Endometrial microvascular endothelial cells (primary cell): ENCODE results near the gene CLASP1. TPM values are rescaled to one million over a fixed set of nuclear protein-coding genes. Genes with fewer than 3 reads are reported as not detected.
"Not testable (repeated sequence)": the region's sequence is repeated elsewhere in the genome, so short reads cannot be mapped to it uniquely, and the experiment has no call there.

Source experiments
- in situ Hi-C: cut with HindIII; loops from 2 replicates; pipeline ENCODE4 v1.10.0; 2017; ENCODE audit warnings: low sequenced_read_pairs, low pct_unique_long_range_greater_than_20kb; ENCODE audit errors: inconsistent ontology term
- total RNA-seq: library from RNA; depleted of rRNA; stranded (reverse); fragments of >200 nt; gene quantifications from one replicate; pipeline ENCODE4 v1.2.3, GENCODE V29; 2015; ENCODE audit errors: inconsistent ontology term

CLASP1 gene
- total RNA-seq, 1 donor from 2014 or later, result 51.7 TPM

GRCh38 chr2:121468936-121469335, 180.3 kb downstream of the CLASP1 start:
- in situ Hi-C loops, result no loop called here

GRCh38 chr2:121459291-121459690, 190.0 kb downstream of the CLASP1 start:
- in situ Hi-C loops, result no loop called here

DNA sequence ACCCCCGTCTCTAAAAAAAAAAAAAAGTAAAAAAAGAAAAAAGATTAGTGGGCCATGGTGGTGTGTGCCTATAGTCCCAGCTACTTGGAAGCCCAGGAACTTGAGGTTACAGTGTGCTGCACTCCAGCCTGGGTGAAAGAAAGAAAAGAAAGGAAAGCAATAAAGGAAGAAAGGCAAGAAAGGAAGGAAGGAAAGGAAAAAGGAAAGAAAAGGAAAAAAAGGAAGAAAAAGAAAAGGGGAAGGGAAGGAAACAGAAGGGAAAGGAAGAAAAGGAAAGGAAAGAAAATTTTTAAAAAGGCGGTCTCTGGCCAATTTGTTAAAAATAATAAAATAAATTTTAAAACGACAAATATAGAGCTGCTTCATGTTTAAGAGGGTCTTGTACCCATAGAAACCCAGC, 192.9 kb downstream of the CLASP1 start:
- in situ Hi-C loops, result no loop called here

DNA sequence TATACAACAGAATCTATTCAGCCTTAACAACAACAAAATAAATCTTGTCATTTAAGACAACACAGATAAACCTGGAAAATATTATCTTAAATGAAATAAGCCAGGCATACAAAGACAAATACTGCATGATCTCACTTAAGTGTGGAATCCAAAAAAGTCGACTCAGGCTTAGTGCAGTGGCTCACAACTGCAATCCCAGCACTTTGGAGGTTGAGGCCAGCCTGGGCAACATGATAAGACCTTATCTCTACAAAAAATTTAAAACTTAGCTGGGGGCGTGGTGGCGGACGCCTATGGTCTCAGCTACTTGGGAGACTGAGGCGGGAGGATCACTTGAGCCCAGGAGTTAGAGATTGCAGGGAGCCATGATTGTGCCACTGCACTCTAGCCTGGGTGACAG, 193.8 kb downstream of the CLASP1 start:
- in situ Hi-C loops, result no loop called here

GRCh38 chr2:121454549-121455090, 194.6 kb downstream of the CLASP1 start:
- in situ Hi-C loops, result no loop called here

GRCh38 chr2:121451398-121451797, 197.9 kb downstream of the CLASP1 start:
- in situ Hi-C loops, result no loop called here

DNA sequence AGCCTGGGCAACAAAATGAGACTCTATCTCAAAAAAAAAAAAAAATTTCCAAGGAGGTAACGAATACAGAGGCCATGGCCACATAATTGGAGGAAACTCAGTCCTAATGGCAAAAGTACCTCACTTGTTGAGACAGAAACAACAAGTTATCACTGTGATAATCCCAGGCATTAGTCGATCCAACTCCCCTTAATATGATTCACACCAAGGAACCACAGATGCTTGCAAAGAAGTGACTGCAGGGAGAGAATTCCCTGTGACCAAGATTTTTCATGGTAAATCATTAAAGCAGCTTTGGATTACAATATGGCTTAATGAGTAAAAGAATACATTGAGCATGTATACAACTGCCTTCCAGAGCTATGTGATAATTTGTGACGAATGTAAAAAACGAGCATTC, 199.0 kb downstream of the CLASP1 start:
- in situ Hi-C loops, result no loop called here

DNA sequence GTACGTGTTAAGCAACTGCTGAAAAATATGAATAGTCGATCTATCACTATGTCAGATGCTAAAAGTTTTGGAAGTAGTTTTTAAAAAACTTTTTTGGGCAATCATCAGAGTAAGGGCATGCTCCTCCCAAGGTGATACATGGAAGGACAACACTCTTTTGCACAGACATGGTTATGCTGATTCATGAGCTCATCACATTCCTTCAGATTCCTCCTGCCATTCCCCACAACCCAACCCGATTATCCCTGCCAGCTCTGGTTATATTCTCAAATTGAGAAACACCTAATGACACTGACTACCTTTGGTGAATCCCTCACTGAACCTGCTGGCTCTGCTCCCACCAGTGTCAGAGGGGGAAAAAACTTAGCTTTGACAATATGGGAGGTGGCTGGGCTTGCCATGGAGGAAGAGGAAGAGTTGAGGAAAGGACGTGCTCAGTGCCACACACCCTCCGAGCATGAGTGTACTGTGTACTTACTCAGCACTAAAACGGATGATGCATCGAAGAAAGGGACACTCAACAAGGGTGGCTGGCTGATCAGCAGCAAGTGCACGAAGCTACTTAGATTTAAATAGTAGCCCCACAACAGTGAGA, 202.5 kb downstream of the CLASP1 start:
- in situ Hi-C loops, result no loop called here

GRCh38 chr2:121442889-121443288, 206.4 kb downstream of the CLASP1 start:
- in situ Hi-C loops, result no loop called here

DNA sequence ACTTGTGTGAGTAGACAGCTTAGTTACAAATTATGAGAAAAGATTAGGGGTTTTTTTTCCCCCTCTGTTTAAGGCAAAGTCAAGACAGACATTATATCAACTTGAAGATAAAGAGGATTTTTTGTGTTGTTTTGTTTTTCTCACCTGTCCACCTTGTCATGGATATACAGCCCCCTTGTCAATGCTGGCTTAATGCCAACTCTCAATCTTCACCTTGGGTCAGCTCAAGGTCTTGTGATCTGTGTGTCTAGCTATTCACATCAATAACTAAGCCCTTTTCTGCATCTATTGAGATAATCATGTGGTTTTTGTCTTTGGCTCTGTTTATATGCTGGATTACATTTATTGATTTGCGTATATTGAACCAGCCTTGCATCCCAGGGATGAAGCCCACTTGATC, 211.0 kb downstream of the CLASP1 start:
- in situ Hi-C loops, result not testable (repeated sequence)

DNA sequence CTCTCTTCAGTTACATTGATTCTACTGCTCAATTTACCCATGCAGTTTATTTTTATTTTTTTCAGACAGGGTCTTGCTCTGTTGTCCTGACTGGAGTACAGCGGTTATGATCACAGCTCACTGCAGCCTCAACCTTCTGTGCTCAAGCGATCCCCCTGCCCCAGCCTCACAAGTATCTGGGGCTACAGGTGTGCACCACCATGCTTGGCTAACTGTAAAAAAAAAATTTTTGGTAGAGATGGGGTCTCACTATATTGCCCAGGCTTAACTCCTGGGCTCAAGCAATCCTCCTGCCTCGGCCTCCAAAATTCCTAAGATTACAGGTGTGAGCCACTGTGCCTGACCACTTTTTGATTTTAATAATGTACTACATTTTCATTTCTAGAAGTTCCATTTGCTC, 212.3 kb downstream of the CLASP1 start:
- in situ Hi-C loops, result no loop called here

GRCh38 chr2:121435790-121436189, 213.5 kb downstream of the CLASP1 start:
- in situ Hi-C loops, result no loop called here

- in situ Hi-C loops, result no loop called here
Measured at GRCh38 chr2:121431214-121431613, 218.0 kb downstream of the CLASP1 start.

DNA sequence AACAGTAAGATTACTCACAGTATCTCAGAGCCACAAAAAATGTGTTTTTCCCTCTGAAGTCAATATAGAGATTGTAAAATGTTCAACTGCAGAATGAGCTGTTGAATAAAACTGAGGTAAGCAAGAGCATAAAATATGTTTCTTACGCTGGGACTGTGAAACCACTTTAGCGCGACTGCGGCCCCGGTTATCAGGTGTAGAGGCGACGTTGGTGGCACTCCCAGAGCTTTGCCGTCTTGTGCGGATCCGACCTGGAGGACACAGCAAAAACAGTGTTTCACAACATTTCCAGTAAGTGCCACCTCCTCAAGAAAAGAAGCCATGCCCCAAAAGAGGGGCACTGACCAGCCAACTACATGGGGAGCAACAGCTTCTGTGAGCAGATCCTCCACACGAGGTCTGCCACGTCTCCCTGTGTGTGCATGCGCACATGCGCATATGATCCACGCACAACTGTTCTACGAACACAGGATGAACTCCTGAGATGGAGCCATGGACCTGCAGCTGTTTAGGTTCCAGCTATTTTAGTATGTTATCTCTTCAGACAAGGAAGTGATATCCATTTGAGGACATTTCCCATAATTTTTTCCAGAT, 219.2 kb downstream of the CLASP1 start:
- in situ Hi-C loops, result no loop called here

DNA sequence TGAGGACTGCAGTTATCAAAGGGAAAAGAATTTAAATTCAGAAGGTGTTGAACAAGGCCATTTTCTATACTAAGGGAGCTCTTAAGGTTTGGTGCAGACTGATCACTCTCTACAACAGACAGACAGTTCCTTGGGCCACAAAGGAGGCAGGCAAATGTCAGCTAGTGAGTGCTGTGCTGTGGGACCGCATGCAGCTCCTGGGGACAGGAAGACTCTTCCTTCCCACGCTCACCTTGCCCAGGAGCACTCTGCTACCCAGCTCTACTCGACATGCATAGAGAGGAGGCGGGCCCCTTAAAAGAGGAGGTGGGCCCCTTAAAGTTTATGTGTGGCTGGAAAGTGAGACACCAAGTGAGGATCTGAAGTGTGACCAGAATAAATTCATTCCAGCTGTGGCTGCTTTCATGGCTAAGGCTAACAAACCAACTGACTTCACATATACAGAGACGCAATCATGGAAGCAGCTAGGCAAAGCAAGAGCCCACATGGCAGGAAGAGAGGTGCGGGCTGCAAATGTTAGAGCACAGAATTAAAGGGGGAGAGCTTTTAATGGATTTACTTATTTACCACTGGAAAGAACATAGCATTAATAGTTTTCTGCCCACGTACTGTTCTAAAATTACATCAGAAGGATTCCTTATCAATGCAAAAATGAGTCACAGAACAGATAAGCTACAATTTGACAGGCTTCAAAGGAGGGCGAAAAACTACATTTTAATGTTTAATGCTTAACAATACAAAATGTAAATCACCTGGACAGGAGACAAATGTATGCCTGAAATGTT, 220.0 kb downstream of the CLASP1 start:
- in situ Hi-C loops, result no loop called here

GRCh38 chr2:121427187-121427689, 222.0 kb downstream of the CLASP1 start:
- in situ Hi-C loops, result no loop called here

GRCh38 chr2:121420486-121420885, 228.8 kb downstream of the CLASP1 start:
- in situ Hi-C loops, result no loop called here

DNA sequence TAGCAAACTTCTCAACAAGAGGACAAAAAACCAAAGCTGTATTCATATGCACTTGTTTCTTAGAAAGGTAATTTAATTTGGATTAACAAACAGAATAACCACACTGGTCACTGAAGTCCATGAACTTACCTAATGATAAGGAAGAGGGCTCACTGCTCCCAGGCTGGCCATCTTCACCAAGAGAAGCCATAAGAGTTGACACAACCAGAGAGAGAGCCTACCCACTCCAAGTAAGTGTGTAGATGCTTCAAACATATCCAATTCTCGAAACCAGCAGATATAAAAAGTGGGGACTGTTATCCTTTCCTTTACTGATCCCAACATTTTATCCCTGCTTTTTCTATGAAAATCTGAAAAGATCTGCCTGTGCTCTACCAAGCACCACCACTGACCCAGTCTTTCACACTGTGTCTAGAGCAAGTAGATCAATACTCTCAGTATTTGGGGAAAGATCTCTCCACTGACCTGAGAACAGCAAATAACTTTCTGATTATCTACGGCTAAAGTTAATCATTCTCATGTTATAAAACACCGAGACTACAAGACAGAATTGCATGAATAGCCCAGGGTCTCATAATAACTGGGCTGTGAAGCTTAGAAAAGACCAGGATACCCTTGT, 230.1 kb downstream of the CLASP1 start:
- in situ Hi-C loops, result no loop called here

- in situ Hi-C loops, result no loop called here
Measured at GRCh38 chr2:121418494-121419058, 230.7 kb downstream of the CLASP1 start.
